ENCODE data around the gene B4GALT3. TPM values are rescaled to one million over a fixed set of nuclear protein-coding genes. Genes with fewer than 3 reads are reported as not detected.
A peak's percentile ranks its signal among the peaks of the same experiment; 100 is the strongest.

The B4GALT3 gene
- total and polyA plus RNA-seq, 9 of the 15 experiments (the other 6 are each of a cell fraction or from before 2014, with no cell fraction given), result 31.2 to 103 (median 46.1) TPM

GRCh38 chr1:161226759-161227158, 49.5 kb upstream of the B4GALT3 start (continued):
- TF ChIP-seq TAL1 (IDR thresholded peaks at IDR 0.05) (no peak), KDM4B (IDR thresholded peaks at IDR 0.05; ENCODE audit: borderline replicate concordance in 2 of 2, low read depth in 1 of 2) (no peak), E2F5 (CRISPR knock-in tag; IDR thresholded peaks at IDR 0.05) (no peak), TRIM25 (IDR thresholded peaks at IDR 0.05; ENCODE audit: borderline replicate concordance) (no peak), ZFP91 (CRISPR knock-in tag; IDR thresholded peaks at IDR 0.05) (no peak), ZNF311 (CRISPR knock-in tag; IDR thresholded peaks at IDR 0.05) (no peak), MBD1 (CRISPR knock-in tag; IDR thresholded peaks at IDR 0.05) (no peak), MTA2 (IDR thresholded peaks at IDR 0.05; ENCODE audit: low read depth) (no peak), HOXB6 (CRISPR knock-in tag; IDR thresholded peaks at IDR 0.05; ENCODE audit: borderline replicate concordance) (no peak), E2F4 (CRISPR knock-in tag; IDR thresholded peaks at IDR 0.05; ENCODE audit: low read depth) (no peak), ZNF280A (IDR thresholded peaks at IDR 0.05; ENCODE audit: low read depth, partially characterized antibody) (no peak), FOXM1 (IDR thresholded peaks at IDR 0.05; ENCODE audit: low read depth) (no peak), FOXM1 (CRISPR knock-in tag; IDR thresholded peaks at IDR 0.05; ENCODE audit: low read depth) (no peak), ZNF584 (CRISPR knock-in tag; IDR thresholded peaks at IDR 0.05; ENCODE audit: low read depth) (no peak), MIER1 (IDR thresholded peaks at IDR 0.05; ENCODE audit: low read depth) (no peak), NRF1 (conservative IDR thresholded peaks at IDR 0.05 in 1 of 2, IDR thresholded peaks at IDR 0.05 in 1 of 2) (no peak), YY1 (IDR thresholded peaks at IDR 0.05; ENCODE audit: borderline replicate concordance in 1 of 3, control insufficient read depth in 1 of 3, extremely low read depth in 1 of 3, insufficient read depth in 3 of 3, insufficient read length in 1 of 3, insufficient replicate concordance in 2 of 3, low read depth in 1 of 3, low read length in 2 of 3) (peak in 1 of 3 experiments; percentile 74), HMBOX1 (IDR thresholded peaks at IDR 0.05) (no peak)

All from K562 (cell line).